Ovary (tissue), 9 donors: Measurements from ENCODE around the gene GSG1L. TPM values are rescaled to one million over a fixed set of nuclear protein-coding genes. Genes with fewer than 3 reads are reported as not detected.

Experiments
- DNase-seq, 5 donors: peaks; one replicate each; pipeline ENCODE4 v3.0.0-alpha.2; 2019 to 2020
- H3K27ac ChIP-seq, 2 donors: fragments of 200-600 bp; one replicate each; pipeline versions ENCODE4 v1.5.1 to v1.8.0; 2019 to 2022
- H3K27me3 ChIP-seq: fragments of 200-600 bp; one replicate; pipeline ENCODE4 v1.8.0; 2022
- H3K36me3 ChIP-seq: fragments of 200-600 bp; sonication (generic); one replicate; pipeline ENCODE4 v1.5.1; 2019
- H3K4me1 ChIP-seq: one replicate; pipeline ENCODE4 v1.8.1; 2013; ENCODE audit warnings: mild to moderate bottlenecking, moderate library complexity; ENCODE audit not compliant: insufficient read depth
- H3K4me3 ChIP-seq: fragments of 200-600 bp; sonication (generic); one replicate; pipeline ENCODE4 v1.5.1; 2017
- H3K9me3 ChIP-seq, 2 donors: fragments of 200-600 bp in 1 of 2; sonication (generic) in 1 of 2; one replicate each; pipeline versions ENCODE4 v1.5.1 to v1.8.1; 2013 to 2019; ENCODE audit warnings: mild to moderate bottlenecking in 1 of 2, moderate library complexity in 1 of 2
- CTCF ChIP-seq, 3 donors: fragments of 450-650 bp in 2 of 3; fragments of 200-600 bp in 1 of 3; IDR thresholded peaks; one replicate each; pipeline versions ENCODE4 v1.5.1 to v1.8.0; 2016 to 2022; ENCODE audit warnings: antibody characterized with exemption in 3 of 3, mild to moderate bottlenecking in 1 of 3
- EP300 ChIP-seq: sonication (generic); formaldehyde crosslinking; IDR thresholded peaks from one replicate; pipeline ENCODE4 v1.6.1; 2017; ENCODE audit warnings: antibody characterized with exemption
- POLR2A ChIP-seq: fragments of 450-650 bp; IDR thresholded peaks from one replicate; pipeline ENCODE4 v1.6.1; 2017; ENCODE audit warnings: antibody characterized with exemption, mild to moderate bottlenecking, moderate library complexity
- WGBS, 3 donors: extraction: QIAGEN DNeasy Blood & Tissue Kit in 1 of 3; methylation state at CpG; one replicate each; pipeline versions ENCODE4 v1.1.5 to v1.1.7; 2013 to 2017; 5-methylcytosine and 5-hydroxymethylcytosine counted together
- intact Hi-C, 4 donors: fragments of 100-400 bp; cut with DNase I; formaldehyde crosslinking; loops; one replicate each; pipeline versions ENCODE4 v1.11.0 to v1.15.1; 2022 to 2023
- polyA plus RNA-seq, 2 donors: library from polyadenylated mRNA; stranded (reverse); fragments of 200-250 nt in 1 of 2; fragments of 350-450 nt in 1 of 2; fragmentation: Illumina TruSeq in 1 of 2; extraction: RNeasy Lipid Tissue Mini Kit (QIAGEN cat#74804) in 1 of 2; gene quantifications; one replicate each; pipeline ENCODE4 v1.2.3, GENCODE V29; 2013 to 2014
- total RNA-seq, 7 donors: library from RNA; depleted of rRNA in 2 of 7; stranded (reverse); fragments of >200 nt in 2 of 7; fragmentation: NEBNext Ultra II Directional in 3 of 7; extraction: Animal tissue kit (Norgen Biotek cat#: 25700) in 3 of 7; gene quantifications; one replicate each; pipeline versions ENCODE4 v1.1.0 to v1.2.4, GENCODE V29; 2016 to 2023
- donor health status: DM: no; HTN: no; CAD: no; lungs with moderate emphysema.
- donor health status: DM: no; HTN: no; CAD: no.
- donor health status: Bipolar disorder and iron deficiency.
- donor health status: DM: yes; HTN: yes; CAD: no.
- donor health status: DM: no; HTN: no; CAD: no.
- donor health status: DM: yes; HTN: yes; CAD: no.

GSG1L gene
- total and polyA plus RNA-seq, 9 donors: 0.30 to 1.1 (median 0.46) TPM; not detected in 4

DNA sequence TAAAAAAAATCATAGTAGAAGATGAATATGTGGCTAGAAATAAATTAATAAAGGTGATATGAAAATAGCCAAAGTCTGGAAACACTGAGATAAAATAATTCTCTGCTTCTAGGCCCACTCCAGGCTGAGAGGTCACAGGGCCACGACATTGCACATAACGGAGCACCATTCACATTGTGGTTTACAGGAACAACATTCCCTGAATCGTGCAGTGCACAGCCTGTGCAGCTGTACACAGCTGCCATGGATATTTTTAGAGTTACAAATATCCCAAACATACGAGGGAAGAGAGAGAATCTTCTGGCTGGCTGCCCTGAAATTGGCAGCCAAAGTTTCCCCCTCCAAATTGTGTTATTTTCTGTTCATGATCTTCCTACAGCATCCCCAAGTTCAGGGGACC lies 68.8 kb downstream of the GSG1L start:
- H3K36me3 ChIP-seq: no peaks in the 10 kb centered on the region
- intact Hi-C loops: no loop called here
- H3K9me3 ChIP-seq: peaks cover 0 to 3% of the 10 kb centered on the region in 2 donors
- no peak for DNase-seq
- H3K27me3 ChIP-seq: no peaks in the 10 kb centered on the region
- WGBS, 3 donors: 5 to 29% (median 6%) methylated on average over 4 of the region's 4 CpGs
- no peaks in the 10 kb centered on the region for H3K4me1 ChIP-seq
- H3K27ac ChIP-seq: no peak overlapping the region
- no peak for TF ChIP-seq CTCF (IDR thresholded peaks at IDR 0.05)
- no peak for TF ChIP-seq POLR2A
- TF ChIP-seq EP300: no peak
- no peak overlapping the region for H3K4me3 ChIP-seq

DNA sequence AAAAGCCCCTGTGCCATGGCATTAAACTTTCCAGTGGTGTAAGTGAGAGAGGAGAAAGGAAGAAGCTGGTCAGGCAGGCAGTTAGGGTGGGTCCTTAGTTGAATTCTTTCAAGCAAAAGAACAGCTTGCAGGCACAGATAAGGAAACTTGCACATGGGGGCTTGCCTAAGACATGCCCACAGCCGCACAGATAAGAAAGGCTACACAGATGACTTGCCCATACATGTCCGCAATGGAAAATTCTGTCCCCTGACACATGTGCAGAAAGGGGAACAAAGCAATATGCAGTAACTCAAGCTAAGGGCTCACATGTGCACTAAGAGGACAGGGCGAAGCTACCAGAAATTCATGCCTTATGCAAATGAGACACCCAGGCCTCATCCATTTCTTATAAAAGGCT lies 69.9 kb downstream of the GSG1L start:
- DNase-seq: no peak
- Histone ChIP-seq H3K27me3 (no peaks in the 10 kb centered on the region), H3K36me3 (no peaks in the 10 kb centered on the region), H3K4me3 (no peak overlapping the region), H3K9me3 (peaks cover 0 to 3% of the 10 kb centered on the region in 2 donors), H3K27ac (no peak overlapping the region), H3K4me1 (no peaks in the 10 kb centered on the region)
- WGBS, 3 donors: 79 to 95% (median 92%) methylated on average over 3 of the region's 3 CpGs
- intact Hi-C loops: no loop called here
- no peak for TF ChIP-seq EP300
- no peak for TF ChIP-seq CTCF (IDR thresholded peaks at IDR 0.05)
- no peak for TF ChIP-seq POLR2A

GRCh38 chr16:27991876-27992275 lies 71.6 kb downstream of the GSG1L start:
- intact Hi-C loops: no loop called here
- H3K4me1 ChIP-seq: no peaks in the 10 kb centered on the region
- no peak for DNase-seq
- H3K36me3 ChIP-seq: no peaks in the 10 kb centered on the region
- no peak overlapping the region for H3K4me3 ChIP-seq
- WGBS, 3 donors: 76 to 79% (median 77%) methylated on average over 9 of the region's 9 CpGs
- TF ChIP-seq CTCF (IDR thresholded peaks at IDR 0.05) (no peak), EP300 (no peak), POLR2A (no peak)
- H3K9me3 ChIP-seq: peaks cover 0 to 5% of the 10 kb centered on the region in 2 donors
- no peak overlapping the region for H3K27ac ChIP-seq
- no peaks in the 10 kb centered on the region for H3K27me3 ChIP-seq

GRCh38 chr16:27985981-27986380 lies 77.5 kb downstream of the GSG1L start:
- no peaks in the 10 kb centered on the region for H3K27me3 ChIP-seq
- WGBS, 3 donors: 82 to 86% (median 84%) methylated on average over 5 of the region's 5 CpGs
- no peak overlapping the region for H3K27ac ChIP-seq
- TF ChIP-seq EP300: no peak
- no peak for TF ChIP-seq POLR2A
- no peak for TF ChIP-seq CTCF (IDR thresholded peaks at IDR 0.05)
- H3K4me1 ChIP-seq: no peaks in the 10 kb centered on the region
- no peak overlapping the region for H3K4me3 ChIP-seq
- peaks cover 0 to 2% of the 10 kb centered on the region in 2 donors for H3K9me3 ChIP-seq
- no peak for DNase-seq
- no peaks in the 10 kb centered on the region for H3K36me3 ChIP-seq
- intact Hi-C loops: no loop called here
